Measurements from ENCODE around the gene CPD.

Gene CPD

GRCh38 chr17:30513346-30513745 lies 134.6 kb downstream of the CPD start:
- H3K79me2 ChIP-seq (ENCODE audit: insufficient read depth, low read length), result no peaks in the 10 kb centered on the region
- H3K27me3 ChIP-seq (ENCODE audit: low read length), result no peaks in the 10 kb centered on the region
- no peak overlapping the region for H3K9ac ChIP-seq (ENCODE audit: low read length)
- H3K9me2 ChIP-seq (replicated peaks; ENCODE audit: insufficient read depth, low read length), result no peaks in the 10 kb centered on the region
- H3K9me3 ChIP-seq (ENCODE audit: insufficient read depth, low read length), result no peaks in the 10 kb centered on the region
- peaks cover 6% of the 10 kb centered on the region; the same call in 1 of the 2 replicates for H3K36me3 ChIP-seq (ENCODE audit: low read length)
- H3K4me3 ChIP-seq (ENCODE audit: insufficient read depth, low read length, poor library complexity, severe bottlenecking), result no peak overlapping the region
- no peak for TF ChIP-seq EZH2phosphoT487 (conservative IDR thresholded peaks at IDR 0.05; ENCODE audit: low read length)
- TF ChIP-seq, protein P1, sequence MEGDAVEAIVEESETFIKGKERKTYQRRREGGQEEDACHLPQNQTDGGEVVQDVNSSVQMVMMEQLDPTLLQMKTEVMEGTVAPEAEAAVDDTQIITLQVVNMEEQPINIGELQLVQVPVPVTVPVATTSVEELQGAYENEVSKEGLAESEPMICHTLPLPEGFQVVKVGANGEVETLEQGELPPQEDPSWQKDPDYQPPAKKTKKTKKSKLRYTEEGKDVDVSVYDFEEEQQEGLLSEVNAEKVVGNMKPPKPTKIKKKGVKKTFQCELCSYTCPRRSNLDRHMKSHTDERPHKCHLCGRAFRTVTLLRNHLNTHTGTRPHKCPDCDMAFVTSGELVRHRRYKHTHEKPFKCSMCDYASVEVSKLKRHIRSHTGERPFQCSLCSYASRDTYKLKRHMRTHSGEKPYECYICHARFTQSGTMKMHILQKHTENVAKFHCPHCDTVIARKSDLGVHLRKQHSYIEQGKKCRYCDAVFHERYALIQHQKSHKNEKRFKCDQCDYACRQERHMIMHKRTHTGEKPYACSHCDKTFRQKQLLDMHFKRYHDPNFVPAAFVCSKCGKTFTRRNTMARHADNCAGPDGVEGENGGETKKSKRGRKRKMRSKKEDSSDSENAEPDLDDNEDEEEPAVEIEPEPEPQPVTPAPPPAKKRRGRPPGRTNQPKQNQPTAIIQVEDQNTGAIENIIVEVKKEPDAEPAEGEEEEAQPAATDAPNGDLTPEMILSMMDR (IDR thresholded peaks at IDR 0.05; ENCODE audit: insufficient read depth, low read length, poor library complexity, severe bottlenecking), result no peak
- no peaks in the 10 kb centered on the region for H4K20me1 ChIP-seq (ENCODE audit: low read depth, low read length)
- no peak overlapping the region for H3K27ac ChIP-seq (ENCODE audit: low read depth, low read length)
- H2AFZ ChIP-seq (ENCODE audit: low read depth, low read length, severe bottlenecking), result no peak overlapping the region
- H3F3A ChIP-seq (ENCODE audit: insufficient read depth), result no peaks in the 10 kb centered on the region
- no peak overlapping the region for H3K4me2 ChIP-seq (ENCODE audit: low read depth, low read length, poor library complexity, severe bottlenecking)

DNA sequence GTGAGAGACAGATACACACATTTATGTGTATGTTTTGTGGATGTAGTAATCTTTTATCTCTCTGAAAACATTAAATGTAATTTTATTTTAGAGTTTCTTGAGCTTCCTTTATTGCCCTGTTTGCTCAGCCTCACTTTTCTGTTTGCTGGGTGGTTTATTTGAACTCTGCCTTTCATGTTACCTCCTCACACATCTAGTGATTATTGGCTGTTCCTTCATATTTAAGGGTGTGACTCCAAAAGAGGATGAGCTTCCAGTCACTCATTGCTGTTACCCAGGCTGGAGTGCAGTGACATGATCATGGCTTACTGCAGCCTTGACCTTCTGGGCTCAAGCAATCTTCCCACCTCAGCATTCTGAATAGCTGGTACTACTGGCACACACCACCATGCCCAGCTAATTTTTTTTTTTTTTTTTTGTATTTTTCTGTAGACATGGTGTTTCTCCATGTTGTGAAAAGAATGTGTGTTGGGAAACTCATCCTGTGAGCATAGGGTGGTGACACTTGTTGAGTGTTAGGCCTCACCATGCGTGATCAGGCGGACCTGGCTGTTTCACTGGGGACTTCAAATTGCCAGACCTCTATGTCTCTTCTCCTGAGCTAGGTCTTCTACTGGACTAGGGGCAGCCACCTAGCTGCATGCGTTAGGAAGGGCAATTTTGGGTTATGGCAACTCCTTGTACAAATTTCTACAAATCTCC lies 136.3 kb downstream of the CPD start:
- Histone ChIP-seq H3F3A (ENCODE audit: insufficient read depth) (no peaks in the 10 kb centered on the region), H3K27me3 (ENCODE audit: low read length) (no peaks in the 10 kb centered on the region), H3K36me3 (ENCODE audit: low read length) (peaks cover 7% of the 10 kb centered on the region; the same call in 1 of the 2 replicates), H3K9ac (ENCODE audit: low read length) (no peak overlapping the region), H2AFZ (ENCODE audit: low read depth, low read length, severe bottlenecking) (no peak overlapping the region), H3K79me2 (ENCODE audit: insufficient read depth, low read length) (no peaks in the 10 kb centered on the region), H3K9me3 (ENCODE audit: insufficient read depth, low read length) (no peaks in the 10 kb centered on the region), H3K27ac (ENCODE audit: low read depth, low read length) (no peak overlapping the region), H4K20me1 (ENCODE audit: low read depth, low read length) (no peaks in the 10 kb centered on the region; the same call in 1 of the 2 replicates), H3K4me2 (ENCODE audit: low read depth, low read length, poor library complexity, severe bottlenecking) (no peak overlapping the region), H3K9me2 (replicated peaks; ENCODE audit: insufficient read depth, low read length) (no peaks in the 10 kb centered on the region), H3K4me3 (ENCODE audit: insufficient read depth, low read length, poor library complexity, severe bottlenecking) (no peak overlapping the region)
- TF ChIP-seq EZH2phosphoT487 (conservative IDR thresholded peaks at IDR 0.05; ENCODE audit: low read length), result no peak
- TF ChIP-seq, protein P1 (IDR thresholded peaks at IDR 0.05; ENCODE audit: insufficient read depth, low read length, poor library complexity, severe bottlenecking), result no peak

DNA sequence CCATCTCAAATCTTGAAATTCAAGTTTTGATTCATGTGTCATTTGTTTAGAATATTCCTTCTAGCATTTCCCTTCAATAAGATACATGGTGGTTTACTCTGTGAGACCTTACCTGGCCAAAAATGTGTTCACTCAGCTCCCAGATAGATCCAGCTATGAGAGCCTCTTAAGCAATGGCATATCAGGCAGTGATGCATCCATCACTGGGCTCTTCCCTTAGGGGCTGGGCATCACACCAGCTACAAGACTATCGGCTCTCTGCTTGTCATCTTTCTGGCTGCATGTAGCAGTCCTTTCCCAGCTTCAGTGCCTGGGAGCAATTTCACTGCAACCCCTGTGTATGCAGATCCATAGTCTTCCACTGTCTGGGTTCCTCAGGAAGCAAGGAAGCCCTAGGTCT lies 139.1 kb downstream of the CPD start:
- TF ChIP-seq, protein P1 (IDR thresholded peaks at IDR 0.05; ENCODE audit: insufficient read depth, low read length, poor library complexity, severe bottlenecking), result no peak
- TF ChIP-seq EZH2phosphoT487 (conservative IDR thresholded peaks at IDR 0.05; ENCODE audit: low read length), result no peak
- H2AFZ ChIP-seq (ENCODE audit: low read depth, low read length, severe bottlenecking), result no peak overlapping the region

More for the DNA sequence above, 139.1 kb downstream of the CPD start:
- no peak overlapping the region for H3K4me2 ChIP-seq (ENCODE audit: low read depth, low read length, poor library complexity, severe bottlenecking)
- no peaks in the 10 kb centered on the region for H3F3A ChIP-seq (ENCODE audit: insufficient read depth)
- peaks cover 20% of the 10 kb centered on the region; the same call in 1 of the 2 replicates for H3K36me3 ChIP-seq (ENCODE audit: low read length)
- no peak overlapping the region for H3K9ac ChIP-seq (ENCODE audit: low read length)
- no peaks in the 10 kb centered on the region for H3K27me3 ChIP-seq (ENCODE audit: low read length)
- H3K4me3 ChIP-seq (ENCODE audit: insufficient read depth, low read length, poor library complexity, severe bottlenecking), result no peak overlapping the region
- no peaks in the 10 kb centered on the region for H3K9me3 ChIP-seq (ENCODE audit: insufficient read depth, low read length)
- H3K79me2 ChIP-seq (ENCODE audit: insufficient read depth, low read length), result no peaks in the 10 kb centered on the region
- H3K9me2 ChIP-seq (replicated peaks; ENCODE audit: insufficient read depth, low read length), result no peaks in the 10 kb centered on the region
- H4K20me1 ChIP-seq (ENCODE audit: low read depth, low read length), result no peaks in the 10 kb centered on the region; the same call in 1 of the 2 replicates
- no peak overlapping the region for H3K27ac ChIP-seq (ENCODE audit: low read depth, low read length)
